CD4-positive, alpha-beta T cell (primary cell): ENCODE data around the gene SUMO4. TPM values are rescaled to one million over a fixed set of nuclear protein-coding genes. Genes with fewer than 3 reads are reported as not detected.

Source experiments
- ATAC-seq: fragments of 200-7000 bp; cut with Tn5 transposase; one replicate; pipeline ENCODE4 v1.10.0; 2022; ENCODE audit warnings: mild to moderate bottlenecking; ENCODE audit not compliant: poor library complexity
- CTCF ChIA-PET: fragments of 350-600 bp; sonication (Branson Sonifier 250); formaldehyde crosslinking; loops from one replicate; lab custom pipeline; 2021; ENCODE audit warnings: antibody characterized with exemption, inconsistent platforms; lab: Charles Lee
- POLR2A ChIA-PET: fragments of 350-600 bp; sonication (Branson Sonifier 250); formaldehyde crosslinking; loops from one replicate; lab custom pipeline; 2021; ENCODE audit warnings: antibody characterized with exemption, inconsistent platforms; lab: Charles Lee
- DNase-seq, 14 experiments: peaks; one replicate each; pipeline ENCODE4 v3.0.0-alpha.2; 2013 to 2020; ENCODE audit warnings: mixed read lengths in 2 of 14
- H3K27ac ChIP-seq, 2 donors: one replicate each; pipeline versions ENCODE4 v1.5.1 to v1.7.0; 2013; ENCODE audit warnings: low read length in 2 of 2, low read depth in 1 of 2, mild to moderate bottlenecking in 1 of 2
- H3K27me3 ChIP-seq, 2 experiments: 1 replicate in 1 of 2; 2 replicates in 1 of 2; pipeline versions ENCODE4 v1.6.1 to v1.7.0; 2013; ENCODE audit warnings: low read length in 2 of 2, control low read depth in 1 of 2, mild to moderate bottlenecking in 1 of 2, moderate library complexity in 1 of 2; ENCODE audit not compliant: insufficient read depth in 2 of 2, control insufficient read depth in 1 of 2
- H3K36me3 ChIP-seq: one replicate; pipeline ENCODE4 v1.6.1; 2013; ENCODE audit warnings: low read length, control low read depth; ENCODE audit not compliant: insufficient read depth
- H3K4me1 ChIP-seq: one replicate; pipeline ENCODE4 v1.6.1; 2013; ENCODE audit warnings: low read length, control low read depth; ENCODE audit not compliant: insufficient read depth
- H3K4me3 ChIP-seq: one replicate; pipeline ENCODE4 v1.5.1; 2013; ENCODE audit warnings: mild to moderate bottlenecking, low read length, moderate library complexity
- H3K9me3 ChIP-seq, 2 experiments: 1 replicate in 1 of 2; 2 replicates in 1 of 2; pipeline versions ENCODE4 v1.6.1 to v1.7.0; 2013; ENCODE audit warnings: low read length in 2 of 2, mild to moderate bottlenecking in 2 of 2, control low read depth in 1 of 2, moderate library complexity in 1 of 2; ENCODE audit not compliant: control insufficient read depth in 1 of 2, insufficient read depth in 1 of 2
- H3K27ac Mint-ChIP-seq: one replicate; pipeline ENCODE4 v1.8.0; 2020; ENCODE audit warnings: mixed read lengths
- H3K27me3 Mint-ChIP-seq: one replicate; pipeline ENCODE4 v1.8.0; 2021; ENCODE audit warnings: mixed read lengths
- H3K36me3 Mint-ChIP-seq: one replicate; pipeline ENCODE4 v1.8.0; 2021; ENCODE audit warnings: low read depth, mixed read lengths
- H3K4me1 Mint-ChIP-seq: one replicate; pipeline ENCODE4 v1.8.0; 2021; ENCODE audit warnings: low read depth, mixed read lengths
- H3K4me3 Mint-ChIP-seq: one replicate; pipeline ENCODE4 v1.8.0; 2020; ENCODE audit warnings: mild to moderate bottlenecking, mixed read lengths
- H3K9me3 Mint-ChIP-seq: one replicate; pipeline ENCODE4 v1.8.0; 2020; ENCODE audit warnings: mixed read lengths
- CTCF ChIP-seq: fragments of 200-600 bp; IDR thresholded peaks from one replicate; pipeline ENCODE4 v1.8.0; 2022; ENCODE audit warnings: antibody characterized with exemption, mild to moderate bottlenecking
- intact Hi-C, 2 experiments: fragments of 100-400 bp; cut with DNase I in 1 of 2; cut with micrococcal nuclease in 1 of 2; formaldehyde crosslinking; loops; one replicate each; pipeline versions ENCODE4 v1.15.1 to v1.9.0; 2023 to 2025; cut with DNase I, micrococcal nuclease
- total RNA-seq, 174 experiments: library from RNA in 2 of 174; stranded (reverse) in 2 of 174; gene quantifications; one replicate each; pipeline ENCODE4 v1.2.3 and lab custom pipeline; 2021 to 2026

Gene SUMO4
- total RNA-seq, 2 experiments from 2014 or later: 8.6 to 8.7 TPM

GRCh38 chr6:149423964-149424440 lies 23.9 kb downstream of the SUMO4 start:
- POLR2A ChIA-PET: no interaction called here
- Mint-ChIP-seq H3K4me3 (no peak overlapping the region), H3K36me3 (no peaks in the 10 kb centered on the region), H3K9me3 (no peaks in the 10 kb centered on the region), H3K27me3 (no peaks in the 10 kb centered on the region), H3K4me1 (peaks cover 6% of the 10 kb centered on the region), H3K27ac (no peak overlapping the region)
- Histone ChIP-seq H3K4me3 (no peak overlapping the region), H3K36me3 (no peaks in the 10 kb centered on the region), H3K4me1 (no peaks in the 10 kb centered on the region), H3K9me3 (no peaks in the 10 kb centered on the region), H3K27ac (no peak overlapping the region), H3K27me3 (no peaks in the 10 kb centered on the region)
- DNase-seq (no peak), ATAC-seq (no peak)
- CTCF ChIA-PET: interaction anchor here (0.9 to 2.1 kb wide), 2 partner anchors 101 to 342 kb away, joined by 3 to 5 read pairs; no protein-coding TSS in a partner anchor
- TF ChIP-seq CTCF: no peak
- intact Hi-C loops: no loop called here

- no peaks in the 10 kb centered on the region for H3K9me3 ChIP-seq
- intact Hi-C loops: no loop called here
Observed at GRCh38 chr6:149425224-149425623, 25.2 kb downstream of the SUMO4 start.

GRCh38 chr6:149425754-149426153 lies 25.7 kb downstream of the SUMO4 start:
- H3K4me3 Mint-ChIP-seq: no peak overlapping the region
- no peaks in the 10 kb centered on the region for H3K4me1 Mint-ChIP-seq
- H3K27me3 ChIP-seq: no peaks in the 10 kb centered on the region
- H3K36me3 Mint-ChIP-seq: no peaks in the 10 kb centered on the region
- ChIA-PET CTCF (no interaction called here), POLR2A (no interaction called here)
- no peak overlapping the region for H3K27ac Mint-ChIP-seq
- intact Hi-C loops: no loop called here
- no peaks in the 10 kb centered on the region for H3K36me3 ChIP-seq
- H3K9me3 ChIP-seq: no peaks in the 10 kb centered on the region
- H3K27ac ChIP-seq: no peak overlapping the region
- no peaks in the 10 kb centered on the region for H3K9me3 Mint-ChIP-seq
- no peaks in the 10 kb centered on the region for H3K27me3 Mint-ChIP-seq
- no peak overlapping the region for H3K4me3 ChIP-seq
- TF ChIP-seq CTCF: no peak
- DNase-seq (no peak), ATAC-seq (no peak)
- no peaks in the 10 kb centered on the region for H3K4me1 ChIP-seq

More at GRCh38 chr6:149425224-149425623, 25.2 kb downstream of the SUMO4 start:
- CTCF ChIA-PET: no interaction called here
- no peaks in the 10 kb centered on the region for H3K36me3 ChIP-seq
- ATAC-seq (no peak), DNase-seq (no peak)
- H3K27ac ChIP-seq: no peak overlapping the region
- H3K4me1 ChIP-seq: no peaks in the 10 kb centered on the region
- no peak overlapping the region for H3K4me3 ChIP-seq
- Mint-ChIP-seq H3K4me3 (no peak overlapping the region), H3K4me1 (peaks cover 5% of the 10 kb centered on the region), H3K9me3 (no peaks in the 10 kb centered on the region), H3K36me3 (no peaks in the 10 kb centered on the region), H3K27ac (no peak overlapping the region), H3K27me3 (no peaks in the 10 kb centered on the region)
- TF ChIP-seq CTCF: no peak
- H3K27me3 ChIP-seq: no peaks in the 10 kb centered on the region
- POLR2A ChIA-PET: no interaction called here
